Hippocampal formation (tissue), 2 donors: ENCODE measurements around the gene NOXO1.
A peak's percentile ranks its signal among the peaks of the same experiment; 100 is the strongest.
"Not testable (repeated sequence)": the region's sequence is repeated elsewhere in the genome, so short reads cannot be mapped to it uniquely, and the experiment has no call there.

Experiments
- DNase-seq, 2 donors: peaks; one replicate each; lab custom pipeline; 2025; lab: John Stamatoyannopoulos, UW

NOXO1 gene

DNA sequence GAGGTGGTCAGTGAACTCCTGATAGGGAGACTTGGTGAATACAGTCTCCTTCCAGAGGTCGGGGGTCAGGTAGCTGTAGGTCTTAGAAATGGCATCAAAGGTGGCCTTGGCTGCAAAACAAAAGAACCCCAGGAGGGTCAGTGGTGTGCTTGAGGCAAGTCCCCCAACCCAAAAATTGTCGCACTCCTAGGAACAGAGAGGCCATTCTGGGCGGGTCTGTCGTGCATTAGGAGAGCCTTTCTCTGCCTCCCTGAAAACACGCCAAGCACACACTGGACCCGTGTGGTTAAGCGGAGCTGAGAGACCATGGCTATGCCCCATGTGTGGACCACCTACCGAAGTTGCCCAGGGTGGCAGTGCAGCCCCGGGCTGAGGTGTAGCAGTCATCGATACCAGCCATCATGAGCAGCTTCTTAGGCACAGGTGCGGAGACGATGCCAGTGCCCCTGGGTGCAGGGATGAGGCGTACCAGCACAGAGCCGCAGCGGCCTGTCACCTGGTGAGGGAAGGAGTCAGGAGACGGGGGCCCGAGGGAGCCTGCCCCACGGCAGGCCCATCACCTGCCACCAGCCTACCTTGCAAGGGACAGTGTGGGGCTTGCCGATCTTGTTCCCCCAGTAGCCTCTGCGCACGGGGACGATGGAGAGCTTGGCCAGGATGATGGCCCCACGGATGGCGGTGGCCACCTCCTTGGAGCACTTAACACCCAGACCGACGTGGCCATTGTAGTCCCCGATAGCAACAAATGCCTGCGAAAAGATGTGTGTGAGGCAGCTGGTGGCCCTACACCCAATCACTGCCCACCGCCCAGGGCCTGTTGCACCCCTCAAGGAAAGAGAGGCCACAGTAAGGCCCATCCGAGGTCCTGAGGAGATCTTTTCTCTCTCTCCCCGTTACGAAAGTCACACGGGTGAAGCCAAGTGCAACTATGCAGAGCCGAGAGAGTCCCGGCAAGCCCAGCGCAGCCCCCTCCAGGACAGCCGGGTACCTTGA is 18.8 kb downstream of the NOXO1 start:
- not testable (repeated sequence) for DNase-seq

DNA sequence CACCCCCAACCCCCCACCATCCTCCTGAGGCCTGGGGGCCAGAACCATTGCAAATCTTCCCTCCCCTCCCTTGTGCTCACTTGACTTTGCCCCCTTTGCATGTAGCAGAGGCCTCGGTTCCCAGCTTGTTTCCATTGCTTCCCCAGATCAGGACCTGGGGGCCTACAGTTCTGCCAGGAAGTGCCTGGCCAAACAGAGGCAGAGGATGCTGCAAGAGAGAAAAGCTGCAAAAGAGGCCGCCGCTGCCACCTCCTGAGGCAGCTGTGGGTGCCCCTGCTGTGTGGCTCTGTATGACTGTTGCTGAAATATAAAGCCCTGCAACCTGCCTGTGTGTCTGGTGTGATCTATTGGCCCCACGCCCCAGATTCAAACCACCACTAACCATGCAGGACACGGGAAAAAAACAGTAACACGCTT is 19.6 kb downstream of the NOXO1 start:
- DNase-seq, result no peak

DNA sequence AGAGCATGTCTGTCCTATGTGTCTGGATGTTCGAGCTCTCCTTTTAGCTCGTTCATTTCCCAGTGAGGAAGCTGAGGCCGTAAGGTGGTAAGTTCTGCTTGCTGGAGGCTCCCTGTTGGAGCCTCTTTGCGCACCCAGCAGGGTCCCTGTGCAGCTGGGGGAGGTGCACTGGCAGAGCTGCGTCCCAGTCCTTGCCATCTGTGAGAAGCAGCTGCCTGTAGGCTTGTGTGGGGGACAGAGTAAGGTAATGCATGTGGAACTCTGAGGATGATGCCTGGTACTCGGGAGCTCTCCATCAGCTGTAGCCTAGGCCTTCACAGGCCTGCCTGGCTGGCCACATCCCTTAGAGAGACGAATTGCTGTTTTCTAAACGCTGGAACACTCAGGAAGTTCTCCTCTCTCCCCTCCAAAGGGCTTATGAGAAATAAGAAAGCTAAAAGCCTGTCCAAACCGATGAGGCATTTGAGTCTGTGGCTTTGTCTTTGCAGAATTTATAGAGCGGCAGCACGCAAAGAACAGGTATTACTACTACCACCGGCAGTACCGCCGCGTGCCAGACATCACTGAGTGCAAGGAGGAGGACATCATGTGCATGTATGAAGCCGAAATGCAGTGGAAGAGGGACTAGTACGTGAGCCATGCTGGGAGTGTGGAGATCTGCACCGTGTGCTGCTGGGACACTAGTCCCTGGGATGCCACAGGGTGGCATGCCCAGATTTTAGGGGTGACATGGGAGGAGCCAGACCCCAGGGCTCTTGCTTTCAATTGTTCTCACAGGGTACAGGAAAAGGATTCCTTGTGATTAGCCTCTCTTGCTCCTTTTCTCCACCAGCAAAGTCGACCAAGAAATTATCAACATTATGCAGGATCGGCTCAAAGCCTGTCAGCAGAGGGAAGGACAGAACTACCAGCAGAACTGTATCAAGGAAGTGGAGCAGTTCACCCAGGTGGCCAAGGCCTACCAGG is 20.3 kb downstream of the NOXO1 start:
- peak in 1 of 2 donors; percentile 6 for DNase-seq

DNA sequence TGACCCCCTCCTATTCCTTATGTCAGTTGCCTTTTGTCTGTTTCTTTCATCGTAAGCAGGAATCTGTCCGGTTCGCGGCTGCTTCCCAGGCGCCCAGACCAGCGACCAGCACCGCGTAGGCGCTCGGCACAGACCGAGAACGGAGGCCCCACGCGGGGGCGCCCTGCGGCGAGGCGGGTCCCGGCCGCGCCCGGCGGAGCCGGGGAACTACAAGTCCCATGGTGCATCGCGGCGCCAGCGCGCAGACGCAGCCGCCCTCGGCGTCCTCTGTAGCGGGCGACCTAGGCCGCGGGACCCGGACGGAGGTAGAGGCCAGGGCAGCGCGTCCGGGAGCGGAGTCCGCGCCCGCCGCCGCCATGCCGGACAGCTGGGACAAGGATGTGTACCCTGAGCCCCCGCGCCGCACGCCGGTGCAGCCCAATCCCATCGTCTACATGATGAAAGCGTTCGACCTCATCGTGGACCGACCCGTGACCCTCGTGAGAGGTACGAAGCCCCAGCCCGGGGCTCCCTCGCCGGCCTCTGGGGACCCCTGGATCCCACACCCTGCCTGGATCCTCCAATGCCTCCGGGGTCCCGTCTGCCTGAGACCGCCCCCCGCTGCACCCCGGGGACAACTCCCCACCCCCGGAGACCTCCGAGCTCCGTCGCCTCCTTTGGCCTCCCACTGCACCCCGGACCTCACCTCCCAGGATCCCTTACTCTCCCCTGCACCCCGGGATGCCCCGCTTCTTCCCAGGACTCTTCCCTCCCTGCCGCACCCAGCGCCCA is 21.8 kb downstream of the NOXO1 start, which contains the start of gene NDUFB10:
NDUFB10 (plus strand) TSS at position 270 of the 771 bp plus-strand sequence; CDS start at position 357, 87 bp downstream.
- peak; percentile 56 to 90 for DNase-seq

DNA sequence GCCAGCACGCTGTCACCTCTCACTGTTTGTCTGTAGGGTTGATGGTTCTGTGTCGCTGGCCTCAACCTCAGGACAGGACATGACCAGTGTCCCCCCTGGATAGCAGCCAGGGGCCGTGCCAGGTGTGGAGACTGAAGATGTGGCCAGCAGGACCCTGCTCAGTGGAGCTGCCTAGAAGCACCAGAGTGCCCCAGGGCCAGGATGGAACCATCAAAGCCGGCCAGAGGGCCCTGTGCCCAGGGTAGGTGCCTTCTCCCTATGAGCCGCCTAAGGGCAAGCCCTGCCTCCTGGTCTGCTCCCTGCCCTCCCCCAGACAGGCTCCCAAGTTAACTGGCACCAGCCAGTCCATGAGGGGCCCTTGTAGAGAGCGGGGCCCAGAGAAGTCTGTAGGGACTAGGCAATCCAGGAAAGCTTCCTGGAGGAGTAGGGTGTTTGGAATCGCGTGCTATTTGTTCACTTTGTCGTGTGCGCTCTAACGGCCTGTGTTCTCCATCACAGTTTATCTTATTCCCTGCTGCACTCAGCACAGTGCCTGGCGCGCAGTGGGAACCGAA is 22.5 kb downstream of the NOXO1 start:
- DNase-seq, result no peak

DNA sequence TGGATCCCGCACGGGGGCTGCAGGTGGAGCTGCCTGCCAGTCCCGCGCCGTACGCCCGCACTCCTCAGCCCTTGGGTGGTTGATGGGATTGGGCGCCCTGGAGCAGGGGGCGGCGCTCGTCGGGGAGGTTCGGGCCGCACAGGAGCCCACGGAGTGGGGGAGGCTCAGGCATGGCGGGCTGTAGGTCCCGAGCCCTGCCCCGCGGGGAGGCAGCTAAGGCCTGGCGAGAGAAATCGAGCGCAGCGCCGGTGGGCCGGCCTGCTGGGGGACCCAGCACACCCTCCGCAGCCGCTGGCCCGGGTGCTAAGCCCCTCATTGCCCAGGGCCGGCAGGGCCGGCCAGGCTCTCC is 23.2 kb downstream of the NOXO1 start:
- not testable (repeated sequence) for DNase-seq

DNA sequence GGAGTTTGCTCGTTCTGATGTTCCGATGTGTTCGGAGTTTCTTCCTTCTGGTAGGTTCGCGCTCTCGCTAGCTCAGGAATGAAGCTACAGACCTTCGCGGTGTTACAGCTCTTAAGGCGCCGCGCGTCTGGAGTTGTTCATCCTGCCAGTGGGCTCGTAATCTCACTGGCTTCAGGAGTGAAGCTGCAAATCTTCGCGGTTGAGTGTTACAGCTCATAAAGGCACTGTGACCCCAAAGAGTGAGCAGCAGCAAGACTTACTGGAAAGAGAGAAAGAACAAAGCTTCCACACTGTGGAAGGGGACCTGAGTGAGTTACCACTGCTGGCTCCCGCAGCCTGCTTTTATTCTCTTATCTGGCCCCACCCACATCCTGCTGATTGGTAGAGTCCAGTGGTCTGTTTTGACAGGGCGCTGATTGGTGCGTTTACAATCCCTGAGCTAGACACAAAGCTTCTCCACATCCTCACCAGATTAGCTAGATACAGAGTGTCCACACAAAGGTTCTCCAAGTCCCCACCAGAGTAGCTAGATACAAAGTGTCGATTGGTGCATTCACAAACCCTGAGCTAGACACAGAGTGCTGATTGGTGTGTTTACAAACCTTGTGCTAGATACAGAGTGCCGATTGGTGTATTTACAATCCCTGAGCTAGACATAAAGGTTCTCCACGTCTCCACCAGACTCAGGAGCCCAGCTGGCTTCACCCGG is 23.7 kb downstream of the NOXO1 start:
- DNase-seq, result not testable (repeated sequence)

DNA sequence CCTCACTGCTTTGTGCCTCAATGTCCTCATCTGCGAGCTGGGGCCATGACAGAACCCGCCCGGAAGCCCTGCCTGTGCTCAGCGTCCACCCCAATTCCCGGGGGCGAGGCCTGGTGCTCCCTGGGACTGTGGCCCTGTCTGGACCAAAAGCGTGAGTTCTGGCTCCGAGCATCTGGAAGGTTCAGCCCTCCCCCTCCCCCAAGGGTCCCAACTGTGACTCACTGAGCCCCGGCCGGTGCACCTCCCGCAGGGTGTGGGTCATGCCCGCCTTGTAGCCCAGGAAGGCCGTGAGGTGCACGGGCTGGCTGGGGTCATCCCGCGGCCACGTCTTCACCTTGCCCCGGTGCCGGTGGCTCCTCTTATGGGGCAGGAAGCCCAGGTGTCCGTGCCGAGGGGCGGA is 27.5 kb downstream of the NOXO1 start:
- no peak for DNase-seq

DNA sequence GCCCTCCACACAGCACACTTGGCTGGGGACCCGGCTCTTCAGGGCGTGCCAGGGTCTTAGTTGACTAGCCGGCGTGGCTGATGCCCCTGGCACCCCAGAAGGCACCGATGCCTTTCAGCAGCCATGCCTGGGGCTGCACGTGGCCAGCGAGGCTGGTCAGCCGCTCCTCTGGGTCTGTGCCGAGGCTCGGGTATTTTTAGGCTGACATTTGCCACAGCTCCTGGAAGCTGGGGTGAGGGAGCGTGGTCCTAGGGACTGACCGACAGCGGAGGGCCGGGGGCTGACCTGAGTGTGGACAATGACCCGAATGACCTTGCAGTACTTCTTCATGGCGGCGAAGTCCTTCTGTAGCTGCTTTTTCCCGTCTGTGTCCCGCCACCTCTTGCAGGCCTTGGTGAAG is 30.7 kb downstream of the NOXO1 start:
- DNase-seq, result no peak

DNA sequence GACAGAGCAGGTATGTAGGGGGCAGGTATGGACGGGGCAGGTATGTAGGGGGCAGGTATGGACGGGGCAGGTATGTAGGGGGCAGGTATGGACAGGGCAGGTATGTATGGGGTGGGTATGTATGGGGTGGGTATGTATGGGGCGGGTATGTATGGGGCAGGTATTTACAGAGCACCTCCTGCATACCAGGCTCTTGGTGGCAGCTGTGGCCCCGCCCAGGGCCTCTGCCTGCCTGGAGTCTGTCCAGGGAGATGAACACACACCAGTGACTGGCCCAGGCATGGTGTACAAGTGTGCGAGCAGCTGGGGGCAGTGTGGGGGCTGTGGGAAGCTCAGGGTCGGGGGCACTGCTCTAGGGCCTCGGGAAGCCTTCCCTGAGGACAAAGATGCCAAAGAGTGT is 31.2 kb downstream of the NOXO1 start:
- DNase-seq, result no peak

DNA sequence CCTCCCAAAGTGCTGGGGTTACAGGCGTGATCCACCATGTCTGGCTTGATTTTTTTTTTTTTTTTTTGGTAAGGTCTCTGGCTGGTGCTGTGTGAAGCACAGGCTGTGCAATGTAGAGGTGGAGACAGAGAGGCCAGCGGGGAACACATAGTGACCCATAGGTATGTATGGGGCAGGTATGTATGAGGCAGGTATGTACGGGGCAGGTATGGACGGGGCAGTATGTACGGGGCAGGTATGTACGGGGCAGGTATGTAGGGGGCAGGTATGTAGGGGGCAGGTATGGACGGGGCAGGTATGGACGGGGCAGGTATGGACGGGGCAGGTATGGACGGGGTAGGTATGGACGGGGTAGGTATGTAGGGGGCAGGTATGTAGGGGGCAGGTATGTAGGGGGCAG is 31.8 kb downstream of the NOXO1 start:
- DNase-seq, result no peak

DNA sequence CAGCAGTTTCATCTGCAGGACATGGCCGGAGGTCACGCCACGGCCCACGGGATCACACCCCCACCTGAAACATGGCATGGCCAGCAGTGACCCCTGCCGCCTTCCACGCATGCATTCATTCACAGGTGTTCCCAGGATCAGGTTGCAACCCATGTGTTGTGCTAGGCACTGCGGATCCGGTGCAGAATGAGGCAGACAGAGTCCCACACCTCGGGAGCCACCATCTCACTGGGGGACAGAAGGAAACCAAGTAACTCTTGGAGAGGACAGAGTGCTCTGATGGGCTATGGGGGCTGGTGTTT is 33.9 kb downstream of the NOXO1 start:
- no peak for DNase-seq

DNA sequence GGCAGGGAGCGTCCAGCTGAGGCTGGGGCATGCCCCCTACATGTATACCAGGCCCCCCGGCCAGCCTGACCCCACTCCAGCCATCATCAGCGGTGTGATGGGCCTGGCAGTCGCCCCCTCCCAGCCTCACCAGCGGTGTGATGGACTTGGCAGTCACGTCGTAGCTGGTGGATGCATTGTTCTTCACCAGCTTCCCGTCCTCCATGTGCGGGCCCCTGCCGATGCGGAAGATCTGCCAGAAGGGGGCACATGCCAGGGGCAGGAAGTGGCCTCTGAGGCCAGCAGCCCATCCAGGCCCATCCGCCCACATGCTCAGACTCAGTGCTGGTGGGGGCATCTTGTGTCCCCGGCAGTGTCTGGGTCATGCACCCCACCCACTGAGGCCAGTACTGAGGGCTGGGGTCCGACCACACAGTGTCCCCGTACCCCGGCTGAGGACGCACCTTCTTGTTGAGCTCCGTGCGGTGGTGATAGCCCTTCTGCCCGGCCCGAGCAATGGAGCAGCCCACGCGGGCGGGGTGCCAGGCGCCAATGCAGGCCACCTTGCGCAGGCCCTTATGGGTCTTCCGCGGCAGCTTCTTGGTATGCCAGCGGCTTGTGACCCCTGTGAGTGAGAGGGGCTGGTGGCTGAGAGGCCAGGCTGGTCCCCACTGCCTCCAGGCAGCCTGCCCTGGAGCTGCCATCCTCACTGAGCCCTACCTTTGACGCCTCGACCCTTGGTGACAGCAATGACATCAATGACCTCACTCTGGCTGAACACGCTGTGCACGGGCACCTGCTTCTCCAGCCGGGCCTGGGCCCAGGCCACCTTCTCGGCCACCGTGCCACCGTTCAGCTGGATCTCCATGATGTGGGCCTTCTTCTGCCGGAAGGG is 34.5 kb downstream of the NOXO1 start:
- no peak for DNase-seq

DNA sequence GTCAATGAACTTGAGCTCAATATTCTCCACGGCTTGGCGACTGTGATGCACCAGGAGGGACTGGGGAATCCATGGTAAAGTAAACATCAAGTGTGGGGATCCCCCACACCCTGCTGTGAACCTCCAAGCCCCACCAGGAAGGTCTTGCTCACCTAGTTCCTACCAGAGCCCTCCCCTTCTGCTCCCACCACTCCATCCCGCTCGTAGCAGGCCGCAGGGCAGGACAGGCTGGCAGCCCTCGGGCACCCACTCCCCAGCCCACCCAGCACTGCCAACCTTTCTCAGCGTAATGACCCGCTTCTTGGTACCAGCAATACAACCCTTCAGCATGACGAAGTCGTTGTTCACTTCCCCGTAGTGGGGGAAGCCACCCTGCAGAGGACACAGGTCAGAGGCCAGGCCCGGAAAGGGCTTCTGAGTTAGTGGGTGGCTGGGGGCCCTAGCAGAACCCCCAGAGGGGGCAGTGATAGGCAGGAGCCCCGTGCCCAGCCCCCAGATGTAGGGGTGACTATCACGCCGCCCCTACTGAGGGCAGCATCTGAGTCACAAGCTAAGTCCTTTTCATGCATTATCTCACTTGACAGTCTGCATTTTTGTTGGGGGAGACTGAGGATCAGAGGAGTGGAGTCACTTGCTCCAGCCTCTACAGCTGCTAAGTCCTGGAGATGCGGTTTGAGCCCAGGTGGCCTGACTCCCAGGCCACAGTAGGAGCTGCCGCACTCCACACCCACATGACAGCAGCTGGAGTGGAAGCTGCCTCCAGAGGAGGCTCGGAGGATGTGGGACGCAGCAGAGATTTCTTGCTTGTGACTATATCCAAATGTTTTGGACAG is 35.5 kb downstream of the NOXO1 start:
- DNase-seq, result no peak

DNA sequence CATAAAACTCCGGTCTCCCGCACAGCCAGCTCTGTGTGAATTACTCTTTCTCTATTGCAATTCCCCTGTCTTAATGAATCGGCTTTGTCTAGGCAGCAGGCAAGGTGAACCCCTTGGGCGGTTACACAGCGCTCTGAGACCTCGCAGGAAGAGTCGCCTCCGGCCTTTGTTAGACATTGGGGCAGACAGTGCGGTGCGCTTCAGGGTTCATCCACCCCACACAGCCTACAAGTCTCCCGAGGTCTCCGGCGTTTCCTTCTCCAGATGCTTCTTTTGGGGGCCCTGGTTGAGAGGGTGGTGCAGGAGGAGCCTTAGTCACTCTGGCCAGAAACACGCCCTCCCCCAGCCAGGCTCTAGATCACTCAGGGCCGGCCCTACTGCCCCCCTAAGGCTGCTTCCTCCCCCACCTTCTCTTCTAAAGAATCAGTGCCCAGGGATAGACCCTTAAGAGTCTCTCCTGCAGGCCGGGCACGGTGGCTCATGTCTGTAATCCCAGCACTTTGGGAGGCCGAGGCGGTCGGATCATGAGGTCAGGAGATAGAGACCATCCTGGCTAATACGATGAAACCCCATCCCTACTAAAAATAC is 36.6 kb downstream of the NOXO1 start:
- no peak for DNase-seq

DNA sequence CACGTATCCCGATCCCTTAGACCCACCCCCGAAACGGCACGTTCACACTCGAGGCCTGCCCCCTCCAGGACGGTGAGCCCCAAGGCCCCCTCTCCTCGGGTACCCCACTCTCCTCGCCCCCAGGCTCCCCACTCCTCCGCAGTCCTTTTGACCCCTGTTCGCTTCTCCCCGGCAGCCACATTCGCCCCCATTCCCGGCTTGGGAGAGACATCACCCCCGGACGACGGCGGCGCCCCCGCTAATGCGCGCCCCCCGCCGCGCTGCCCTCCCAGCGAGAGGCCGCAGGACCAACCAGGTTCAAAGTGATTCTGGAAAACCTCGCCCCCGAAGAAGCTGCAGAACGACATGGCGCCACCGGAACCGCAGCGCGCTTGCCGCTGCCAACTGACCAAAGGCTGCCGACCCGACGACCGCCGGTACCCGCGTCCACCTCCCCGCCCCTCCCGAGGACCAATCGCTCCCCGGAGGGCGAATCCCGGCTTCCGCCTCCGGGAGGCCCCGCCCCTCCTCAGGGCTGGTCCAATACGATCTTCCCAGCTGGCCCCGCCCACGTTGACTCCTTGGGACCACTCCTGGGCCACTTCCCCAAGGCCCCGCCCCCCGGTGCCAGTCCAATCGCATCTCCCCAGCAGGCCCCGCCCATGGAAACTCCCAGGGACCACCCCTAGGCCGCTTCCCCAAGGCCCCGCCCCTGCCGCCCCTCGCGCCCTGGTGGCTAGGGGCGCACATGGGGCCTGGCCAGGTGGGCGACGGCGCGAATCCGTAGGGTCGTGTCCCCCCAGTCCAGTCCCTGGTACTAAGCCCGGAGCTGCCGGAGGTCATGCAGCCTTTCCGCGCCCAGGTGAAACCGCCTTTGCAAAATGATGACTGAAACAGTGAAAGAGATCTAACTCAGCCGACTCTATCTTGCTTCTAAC is 38.2 kb downstream of the NOXO1 start, which contains the start of gene MSRB1:
MSRB1 (minus strand) TSS at position 390 of the 917 bp plus-strand sequence; CDS start at position 347, 43 bp downstream.
- DNase-seq, result peak; percentile 98
